Measurements from ENCODE around the gene GOLGA6L25.
"Not testable (repeated sequence)": the region's sequence is repeated elsewhere in the genome, so short reads cannot be mapped to it uniquely, and the experiment has no call there.

Gene GOLGA6L25, protein sequence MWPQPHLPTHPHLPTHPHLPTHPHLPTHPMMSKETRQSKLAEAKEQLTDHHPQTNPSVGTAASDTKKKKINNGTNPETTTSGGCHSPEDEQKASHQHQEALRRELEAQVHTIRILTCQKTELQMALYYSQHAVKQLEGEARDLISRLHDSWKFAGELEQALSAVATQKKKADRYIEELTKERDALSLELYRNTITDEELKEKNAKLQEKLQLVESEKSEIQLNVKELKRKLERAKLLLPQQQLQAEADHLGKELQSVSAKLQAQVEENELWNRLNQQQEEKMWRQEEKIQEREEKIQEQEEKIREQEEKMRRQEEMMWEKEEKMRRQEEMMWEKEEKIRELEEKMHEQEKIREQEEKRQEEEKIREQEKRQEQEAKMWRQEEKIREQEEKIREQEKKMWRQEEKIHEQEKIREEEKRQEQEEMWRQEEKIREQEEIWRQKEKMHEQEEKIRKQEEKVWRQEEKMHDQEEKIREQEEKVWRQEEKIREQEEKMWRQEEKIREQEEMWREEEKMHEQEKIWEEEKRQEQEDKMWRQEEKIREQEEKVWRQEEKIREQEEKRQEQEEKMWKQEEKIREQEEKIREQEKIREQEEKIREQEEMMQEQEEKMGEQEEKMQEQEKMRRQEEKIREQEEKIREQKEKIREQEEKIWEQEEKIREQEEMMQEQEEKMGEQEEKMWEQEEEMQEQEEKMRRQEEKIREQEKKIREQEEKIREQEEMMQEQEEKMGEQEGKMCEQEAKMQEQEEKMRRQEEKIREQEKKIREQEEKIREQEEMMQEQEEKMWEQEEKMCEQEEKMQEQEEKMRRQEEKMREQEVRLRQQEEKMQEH

DNA sequence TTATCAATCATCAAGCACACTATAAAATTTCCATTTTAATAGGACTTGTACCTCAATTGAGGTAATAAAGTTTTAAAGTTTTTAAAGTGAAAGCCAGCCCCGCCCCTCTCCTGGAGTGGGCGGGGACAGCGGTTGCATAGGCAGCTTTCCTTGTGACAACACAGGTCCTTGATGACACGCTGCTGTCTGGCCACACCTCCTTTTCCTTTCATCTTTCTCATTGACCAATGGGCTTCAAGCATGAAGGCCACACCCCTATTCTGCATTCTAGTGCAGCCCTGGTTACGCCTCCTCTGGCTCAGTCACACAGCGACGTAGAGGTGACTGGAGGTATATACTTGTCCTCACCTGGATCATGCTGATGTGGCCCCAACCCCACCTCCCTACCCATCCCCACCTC is at the start of gene GOLGA6L25:
TSS of gene GOLGA6L25 (plus strand) at position 301 of the 400 bp plus-strand sequence. CDS start at position 362, 61 bp downstream.
- DNase-seq = not testable (repeated sequence)

DNA sequence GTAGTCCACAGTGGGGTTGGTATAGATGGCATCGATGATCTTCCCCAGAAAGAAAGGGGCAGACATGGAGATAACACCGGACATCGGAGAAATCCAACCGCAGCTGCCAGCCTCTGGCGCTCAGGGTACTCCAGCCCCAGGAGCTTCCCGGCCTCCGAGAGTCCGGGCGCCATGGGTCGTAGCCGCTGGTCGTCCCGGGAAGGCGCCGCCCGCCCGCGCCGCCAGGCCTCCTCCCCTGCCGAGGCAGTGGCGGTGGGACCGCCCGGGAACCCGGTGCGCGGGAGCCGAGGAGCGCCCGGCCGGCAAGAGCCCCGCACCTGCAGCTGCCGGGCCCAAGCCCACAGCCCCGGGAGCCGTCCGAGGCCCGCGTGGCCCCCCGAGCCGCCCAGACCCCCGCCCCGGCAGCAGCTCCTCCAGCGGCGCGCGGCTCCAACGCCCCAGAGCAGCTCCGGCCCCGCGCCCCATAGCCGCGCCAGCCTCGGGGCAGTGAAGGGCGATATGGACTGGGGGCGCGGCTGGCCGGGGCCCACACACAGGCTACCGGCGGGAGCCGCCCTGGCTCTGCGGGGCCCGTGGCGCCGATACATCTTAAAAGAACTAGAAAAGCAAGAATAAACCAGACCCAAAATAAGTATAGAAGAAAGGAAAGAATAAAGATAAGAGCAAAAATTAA is 45.0 kb upstream of the GOLGA6L25 start:
- not testable (repeated sequence) for DNase-seq

DNA sequence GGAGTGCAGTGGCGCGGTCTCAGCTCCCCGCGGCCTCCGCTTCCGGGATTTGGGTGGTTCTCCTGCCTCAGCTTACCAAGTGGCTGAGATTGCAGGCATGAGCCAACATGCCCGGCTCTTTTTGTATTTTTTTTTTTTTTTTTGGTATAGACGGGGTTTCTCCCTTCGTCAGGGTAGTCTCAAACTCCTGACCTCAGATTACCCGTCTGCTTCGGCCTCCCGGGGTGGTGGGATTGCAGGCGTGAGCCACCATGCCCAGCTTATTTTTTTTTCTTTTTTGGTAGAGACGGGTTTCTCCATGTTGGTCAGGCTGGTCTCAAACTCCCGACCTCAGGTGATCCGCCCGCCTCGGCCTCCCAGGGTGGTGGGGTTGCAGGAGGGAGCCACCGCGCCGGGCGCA is 39.2 kb upstream of the GOLGA6L25 start:
- not testable (repeated sequence) for DNase-seq

DNA sequence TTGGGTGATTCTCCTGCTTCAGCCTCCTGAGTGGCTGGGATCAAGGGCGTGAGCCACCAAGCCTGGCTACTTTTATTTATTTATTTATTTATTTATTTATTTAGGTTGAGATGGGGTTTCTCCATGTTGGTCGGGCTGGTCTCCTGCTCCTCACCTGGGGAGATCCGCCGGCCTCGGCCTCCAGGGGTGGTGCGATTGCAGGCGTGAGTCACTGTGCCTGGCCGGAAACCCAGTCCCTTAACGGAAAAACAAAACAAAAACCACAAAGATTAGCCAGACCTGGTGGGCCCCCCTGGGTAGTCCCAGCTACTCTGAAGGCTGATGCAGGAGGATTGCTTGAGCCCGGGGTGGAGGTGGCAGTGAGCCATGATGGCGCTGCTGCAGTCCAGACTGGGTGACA is 38.2 kb upstream of the GOLGA6L25 start:
- DNase-seq = not testable (repeated sequence)

DNA sequence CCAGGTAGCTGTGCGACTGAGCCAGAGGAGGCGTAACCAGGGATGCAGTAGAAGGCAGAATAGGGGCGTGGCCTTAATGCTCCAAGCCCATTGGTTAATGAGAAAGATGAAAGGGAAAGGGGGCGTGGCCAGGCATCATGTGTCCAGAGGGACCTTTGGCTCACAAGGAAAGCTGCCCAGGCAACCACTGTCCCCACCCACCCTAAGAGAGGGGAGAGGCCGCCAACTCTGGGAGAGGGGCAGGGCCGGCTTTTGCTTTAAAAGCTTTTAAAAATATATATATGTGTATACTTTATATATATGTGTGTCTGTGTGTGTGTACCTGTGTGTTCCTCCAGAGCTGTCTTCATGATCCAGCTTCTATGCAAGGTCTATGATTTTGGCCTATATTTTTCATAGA is 20.4 kb upstream of the GOLGA6L25 start, which contains the start of gene GOLGA8G:
TSS of gene GOLGA8G (minus strand) at position 18 of the 400 bp plus-strand sequence. CDS start 62 bp downstream, outside the sequence.
- not testable (repeated sequence) for DNase-seq

DNA sequence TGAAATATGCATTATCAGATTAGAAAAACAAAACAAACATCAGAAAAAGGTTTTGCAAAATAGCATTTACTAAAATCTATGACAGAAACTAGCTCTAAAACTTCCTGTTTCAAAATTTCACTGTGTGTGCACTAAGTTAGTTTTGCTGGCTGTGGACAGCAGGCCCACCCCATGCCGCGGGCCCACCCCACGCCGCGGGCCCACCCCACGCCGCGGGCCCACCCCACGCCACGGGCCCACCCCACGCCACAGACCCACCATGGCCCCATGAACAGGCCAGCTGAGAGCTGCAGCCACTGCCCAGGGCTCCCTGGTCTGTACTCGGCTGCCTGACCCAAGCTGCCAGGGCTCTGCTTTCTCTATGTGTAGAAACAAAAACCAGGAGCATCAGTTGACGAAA is 20.0 kb downstream of the GOLGA6L25 start:
- not testable (repeated sequence) for DNase-seq

DNA sequence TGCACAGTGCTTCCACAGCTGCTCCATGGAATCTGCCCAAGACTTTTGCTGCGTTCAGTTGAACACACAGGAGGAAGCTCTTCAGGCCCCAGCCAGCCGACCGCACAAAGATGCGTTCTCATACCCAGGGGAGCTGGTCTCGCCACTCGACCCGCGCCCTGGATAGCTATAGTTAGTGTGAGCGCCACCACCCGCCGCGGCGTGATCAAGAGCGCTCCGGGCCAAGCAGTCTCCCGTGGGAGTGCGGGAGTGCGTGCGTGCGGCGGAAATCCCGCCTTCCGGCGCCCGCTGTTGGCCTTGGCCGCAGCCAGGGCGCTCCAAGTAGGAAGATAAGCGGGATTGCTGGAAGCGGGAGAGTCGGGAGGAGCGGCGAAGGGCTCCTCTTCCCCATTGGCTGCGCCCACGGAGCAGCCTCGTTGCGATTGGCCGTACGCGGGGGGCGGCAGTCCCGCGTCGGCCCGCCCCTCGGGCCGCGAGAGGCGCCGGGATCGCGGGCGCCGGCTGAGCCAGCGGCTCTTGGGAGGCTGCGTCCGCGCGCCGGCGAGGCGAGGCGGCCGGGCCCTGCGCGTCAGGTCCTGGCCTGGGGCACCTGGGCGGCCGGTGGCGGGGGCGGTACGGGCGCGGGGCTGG is 35.7 kb downstream of the GOLGA6L25 start:
- not testable (repeated sequence) for DNase-seq

DNA sequence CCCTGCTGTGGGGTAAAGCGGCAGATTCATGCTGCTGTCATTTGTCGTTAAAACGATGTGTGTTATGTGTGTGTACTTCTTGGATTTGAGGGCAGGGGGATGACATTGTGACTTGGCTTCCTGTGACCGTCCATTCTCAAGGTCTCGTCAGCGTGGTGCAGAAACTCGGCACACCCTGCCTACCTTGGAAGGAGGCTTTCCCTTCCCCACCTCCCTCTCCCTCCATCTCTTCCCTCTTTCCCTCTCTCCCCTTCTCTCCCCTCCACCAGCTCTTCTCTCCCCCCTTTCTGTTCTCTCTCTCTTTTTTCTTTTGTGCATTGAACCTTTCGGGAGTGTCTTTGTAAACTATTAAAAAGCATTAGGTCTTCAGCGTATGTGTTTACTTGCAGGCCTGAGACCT is 36.4 kb downstream of the GOLGA6L25 start:
- DNase-seq = not testable (repeated sequence)

DNA sequence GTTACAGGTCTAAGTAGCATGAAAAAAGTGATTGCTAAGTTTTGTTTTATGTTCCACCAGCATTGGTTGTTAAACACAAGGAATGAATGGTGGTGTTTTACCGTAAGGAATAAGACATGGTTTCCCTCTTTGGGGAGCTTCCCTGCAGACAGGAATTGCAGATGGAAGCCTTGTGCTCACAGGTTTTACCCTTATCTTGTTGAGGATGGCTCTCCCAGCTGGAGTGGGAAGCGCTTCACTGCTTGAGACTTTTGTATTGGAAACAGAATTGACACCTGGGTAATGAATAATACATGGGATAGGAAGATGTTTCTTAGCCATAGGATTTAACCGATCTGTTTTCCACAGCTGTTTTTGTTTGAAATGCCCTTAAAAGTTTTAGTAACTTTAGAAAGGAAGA is 39.0 kb downstream of the GOLGA6L25 start:
- DNase-seq = not testable (repeated sequence)

DNA sequence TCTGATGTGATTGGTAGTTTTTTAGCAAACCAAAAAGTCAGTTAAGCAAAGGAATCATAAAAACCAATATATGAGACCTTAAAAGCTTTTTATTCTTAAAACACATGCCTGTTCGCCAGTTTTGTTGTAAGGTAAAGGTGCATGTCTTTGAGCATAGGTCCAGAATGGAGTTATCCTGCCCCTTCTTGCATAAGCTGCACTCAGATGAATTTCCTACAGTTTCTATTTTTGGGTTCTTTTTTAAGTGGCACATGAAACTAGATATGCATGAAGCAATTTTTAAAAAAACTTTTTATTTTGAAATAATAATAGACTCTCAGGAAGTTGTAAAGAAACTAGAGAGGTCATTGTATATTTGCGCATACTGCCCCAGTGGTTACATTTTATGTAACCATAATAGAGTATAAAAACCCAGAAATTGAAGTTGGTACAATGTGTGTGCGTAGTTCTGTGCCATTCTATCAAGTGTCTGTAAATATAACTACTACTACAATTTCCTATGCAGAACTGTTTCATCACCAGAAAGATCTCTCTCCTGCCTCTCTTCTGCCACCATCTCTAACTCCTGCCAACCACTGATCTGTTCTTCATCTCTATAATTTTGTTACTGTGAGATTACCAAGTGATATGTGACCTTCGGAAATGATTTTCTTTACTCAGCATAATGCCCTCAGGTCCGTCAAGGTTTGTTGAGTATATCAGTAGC is 40.2 kb downstream of the GOLGA6L25 start:
- not testable (repeated sequence) for DNase-seq

DNA sequence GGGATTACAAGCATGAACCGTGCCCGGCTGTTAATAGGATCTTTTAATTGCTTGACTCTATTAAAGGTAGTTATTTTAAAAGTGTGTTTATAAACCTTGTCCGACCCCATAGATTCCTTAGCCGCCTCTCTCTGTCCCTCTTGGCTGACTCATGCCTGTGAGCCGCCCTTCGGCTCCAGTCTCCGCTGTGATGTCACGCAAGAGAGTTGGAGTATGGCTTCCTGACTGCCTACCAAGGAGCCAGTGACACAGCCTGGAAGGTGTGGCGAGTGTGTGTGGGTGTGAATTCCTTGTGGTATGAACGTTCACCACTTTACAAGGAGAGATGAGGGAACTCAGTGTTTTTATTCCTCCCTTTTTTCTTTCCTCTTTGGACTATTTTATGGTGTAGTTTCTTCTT is 44.1 kb downstream of the GOLGA6L25 start:
- not testable (repeated sequence) for DNase-seq

DNA sequence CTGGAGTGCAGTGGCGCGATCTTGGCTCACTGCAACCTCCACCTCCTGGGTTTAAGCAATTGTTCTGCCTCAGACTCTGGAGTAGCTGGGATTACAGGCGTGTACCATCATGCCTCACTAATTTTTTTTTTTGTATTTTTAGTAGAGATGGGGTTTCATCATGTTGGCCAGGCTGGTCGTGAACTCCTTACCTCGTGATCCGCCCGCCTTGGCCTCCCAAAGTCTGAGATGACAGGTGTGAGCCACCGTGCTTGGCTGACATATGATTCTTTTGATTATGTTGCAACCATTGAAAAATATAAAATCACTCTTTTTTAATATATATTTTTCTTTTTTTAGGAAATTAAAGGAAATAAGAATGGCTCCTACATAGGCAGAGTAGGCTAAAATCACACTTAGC is 44.8 kb downstream of the GOLGA6L25 start:
- DNase-seq = not testable (repeated sequence)

DNA sequence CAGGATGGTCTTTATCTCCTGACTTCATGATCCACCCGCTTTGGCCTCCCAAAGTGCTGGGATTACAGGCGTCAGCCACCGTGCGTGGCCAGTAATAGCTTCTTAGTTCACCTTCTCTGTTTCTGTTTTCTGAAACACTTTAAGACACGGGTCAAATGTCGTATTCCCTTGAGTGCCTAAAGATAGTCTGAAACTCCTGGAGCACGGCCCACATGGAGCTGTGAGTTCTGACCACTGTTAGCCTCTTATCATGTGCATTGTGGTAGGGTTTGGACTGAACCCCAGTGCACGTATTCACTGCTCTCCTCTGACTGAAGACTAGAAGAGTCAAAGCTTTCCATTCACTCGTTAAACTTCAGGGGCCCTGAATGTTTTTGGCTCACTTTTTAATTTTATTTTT is 48.8 kb downstream of the GOLGA6L25 start:
- not testable (repeated sequence) for DNase-seq

All from GDM1 (cell line).